HG02759 (cell line): ENCODE data around the gene SCP2.
A peak's percentile ranks its signal among the peaks of the same experiment; 100 is the strongest.

Source experiments
- ATAC-seq: cut with Tn5 transposase; IDR thresholded peaks from one replicate; pipeline ENCODE4 v1.9.1; 2021; ENCODE audit warnings: mild to moderate bottlenecking, moderate library complexity; ENCODE audit not compliant: unreplicated experiment

The SCP2 gene

GRCh38 chr1:52927212-52928014 lies at the start of gene SCP2:
Gene SCP2, plus strand, starts transcription at chr1:52927276. Its CDS starts 121 bp downstream, at chr1:52927397.
- ATAC-seq = peak; percentile 85

- ATAC-seq = no peak
Measured at GRCh38 chr1:52877554-52877953, 49.5 kb upstream of the SCP2 start.

GRCh38 chr1:52880206-52880605 lies 46.9 kb upstream of the SCP2 start:
- no peak for ATAC-seq

GRCh38 chr1:52887483-52887882 lies 39.6 kb upstream of the SCP2 start:
- no peak for ATAC-seq

- ATAC-seq = no peak
Measured at GRCh38 chr1:52892424-52893215, 34.5 kb upstream of the SCP2 start.

GRCh38 chr1:52899445-52899894 lies 27.6 kb upstream of the SCP2 start:
- ATAC-seq = no peak

GRCh38 chr1:52900402-52900801 lies 26.7 kb upstream of the SCP2 start:
- no peak for ATAC-seq

- no peak for ATAC-seq
Measured at GRCh38 chr1:52901384-52901783, 25.7 kb upstream of the SCP2 start.

- no peak for ATAC-seq
Measured at GRCh38 chr1:52904208-52904926, 22.7 kb upstream of the SCP2 start.

- peak; percentile 47 for ATAC-seq
Measured at GRCh38 chr1:52904927-52905698, 22.0 kb upstream of the SCP2 start.

- no peak for ATAC-seq
Measured at GRCh38 chr1:52906135-52906603, 20.9 kb upstream of the SCP2 start.

GRCh38 chr1:52907068-52907811 lies 19.8 kb upstream of the SCP2 start:
- ATAC-seq = no peak

GRCh38 chr1:52907812-52908153 lies 19.3 kb upstream of the SCP2 start:
- no peak for ATAC-seq

GRCh38 chr1:52911541-52911940 lies 15.5 kb upstream of the SCP2 start:
- ATAC-seq = no peak

GRCh38 chr1:52913014-52913413 lies 14.1 kb upstream of the SCP2 start:
- ATAC-seq = no peak

GRCh38 chr1:52913537-52913936 lies 13.5 kb upstream of the SCP2 start:
- ATAC-seq = no peak

- ATAC-seq = no peak
Measured at GRCh38 chr1:52914463-52914862, 12.6 kb upstream of the SCP2 start.

- ATAC-seq = no peak
Measured at GRCh38 chr1:52915211-52915854, 11.7 kb upstream of the SCP2 start.

- no peak for ATAC-seq
Measured at GRCh38 chr1:52915855-52916220, 11.2 kb upstream of the SCP2 start.
